Caco-2 (cell line): ENCODE measurements around the gene USH2A. TPM values are rescaled to one million over a fixed set of nuclear protein-coding genes. Genes with fewer than 3 reads are reported as not detected.

ENCODE experiments used
- BruUV-seq: library from RNA; stranded (reverse); fragments of 400-500 nt; replicated peaks from 2 replicates; lab custom pipeline; 2021; lab: Mats Ljungman, UMichigan
- CTCF ChIA-PET: fragments of 300-600 bp; sonication (Branson Sonifier 250); formaldehyde crosslinking; loops from one replicate; lab custom pipeline; 2022; ENCODE audit warnings: antibody characterized with exemption; lab: Charles Lee
- POLR2A ChIA-PET: fragments of 300-600 bp; sonication (Branson Sonifier 250); formaldehyde crosslinking; loops from one replicate; lab custom pipeline; 2022; ENCODE audit warnings: antibody characterized with exemption; lab: Charles Lee
- DNase-seq, 2 experiments: peaks; one replicate each; pipeline versions ENCODE4 v3.0.0 to v3.0.0-alpha.2; 2020 to 2022
- H3K27me3 ChIP-seq: replicated peaks from 2 replicates; pipeline ENCODE4 v1.6.0; 2011; ENCODE audit warnings: low read length; ENCODE audit not compliant: control insufficient read depth, insufficient read depth
- H3K36me3 ChIP-seq: 2 replicates; pipeline ENCODE4 v1.5.1; 2011; ENCODE audit warnings: low read length; ENCODE audit not compliant: control insufficient read depth, insufficient read depth
- H3K4me1 ChIP-seq: fragments of 250-450 bp; sonication (Bioruptor Pico); 2 replicates; pipeline ENCODE4 v1.5.1; 2020; ENCODE audit warnings: mild to moderate bottlenecking
- H3K4me3 ChIP-seq: 2 replicates; pipeline ENCODE4 v1.5.1; 2011; ENCODE audit warnings: low read depth, mild to moderate bottlenecking, control low read depth, low read length
- H3K9me3 ChIP-seq: fragments of 250-450 bp; sonication (Bioruptor Pico); 2 replicates; pipeline ENCODE4 v1.5.1; 2020; ENCODE audit warnings: mild to moderate bottlenecking, moderate library complexity
- H3K27ac Mint-ChIP-seq: one replicate; pipeline ENCODE4 v1.8.0; 2022; ENCODE audit warnings: mixed read lengths; ENCODE audit not compliant: unreplicated experiment
- H3K27me3 Mint-ChIP-seq: one replicate; pipeline ENCODE4 v1.8.0; 2022; ENCODE audit warnings: mixed read lengths; ENCODE audit not compliant: insufficient read depth, unreplicated experiment
- H3K36me3 Mint-ChIP-seq: one replicate; pipeline ENCODE4 v1.8.0; 2022; ENCODE audit warnings: mild to moderate bottlenecking, mixed read lengths; ENCODE audit not compliant: insufficient read depth, unreplicated experiment
- H3K4me1 Mint-ChIP-seq: one replicate; pipeline ENCODE4 v1.8.0; 2022; ENCODE audit warnings: low read depth, mixed read lengths; ENCODE audit not compliant: unreplicated experiment
- H3K4me3 Mint-ChIP-seq: one replicate; pipeline ENCODE4 v1.8.0; 2022; ENCODE audit warnings: mild to moderate bottlenecking, moderate library complexity, mixed read lengths; ENCODE audit not compliant: unreplicated experiment
- H3K9me3 Mint-ChIP-seq: one replicate; pipeline ENCODE4 v1.8.0; 2022; ENCODE audit warnings: mixed read lengths; ENCODE audit not compliant: unreplicated experiment
- intact Hi-C: fragments of 100-400 bp; cut with micrococcal nuclease; formaldehyde crosslinking; loops from one replicate; pipeline ENCODE4 v1.10.0; 2022; ENCODE audit not compliant: unreplicated experiment
- total RNA-seq: library from RNA; stranded (reverse); gene quantifications from 2 replicates; pipeline ENCODE4 v1.2.3, GENCODE V29; 2022
- TF ChIP-seq, protein P1 (sequence below), 2 experiments: fragments of 200-600 bp in 1 of 2; IDR thresholded peaks; 1 replicate in 1 of 2; 2 replicates in 1 of 2; pipeline versions ENCODE4 v1.5.1 to v1.8.0; 2011 to 2022; ENCODE audit warnings: antibody characterized with exemption in 1 of 2, control low read depth in 1 of 2, inconsistent platforms in 1 of 2, low read depth in 1 of 2, low read length in 1 of 2, mild to moderate bottlenecking in 1 of 2, moderate library complexity in 1 of 2; ENCODE audit not compliant: insufficient read depth in 1 of 2, severe bottlenecking in 1 of 2, unreplicated experiment in 1 of 2

Gene USH2A
- total RNA-seq, 1 experiment from 2014 or later = 0.11 TPM

DNA sequence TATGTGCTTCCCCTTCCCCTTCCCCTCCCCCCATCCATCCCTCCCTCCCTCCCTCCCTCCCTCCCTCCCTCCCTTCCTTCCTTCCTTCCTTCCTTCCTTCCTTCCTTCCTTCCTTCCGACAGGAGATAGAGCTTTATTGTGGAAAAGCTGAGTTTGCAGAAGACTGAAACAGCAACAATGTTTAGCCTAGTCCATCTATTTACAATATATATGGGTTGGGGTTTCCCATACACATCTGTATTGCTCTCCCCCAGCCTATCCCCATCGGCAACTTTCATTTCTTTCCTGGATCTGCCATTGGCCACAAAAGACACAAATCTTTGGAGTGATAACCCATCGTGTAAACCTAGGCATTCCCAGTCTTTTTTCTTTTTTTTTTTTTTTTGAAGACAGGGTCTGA is 222.3 kb downstream of the USH2A start:
- Histone ChIP-seq H3K4me3 (no peak overlapping the region), H3K27me3 (no peaks in the 10 kb centered on the region), H3K36me3 (no peaks in the 10 kb centered on the region), H3K9me3 (no peaks in the 10 kb centered on the region; the same call in 1 of the 2 replicates), H3K4me1 (no peaks in the 10 kb centered on the region)
- Mint-ChIP-seq H3K27ac (peak overlapping the region; percentile 36), H3K36me3 (no peaks in the 10 kb centered on the region), H3K4me1 (peaks cover 9% of the 10 kb centered on the region), H3K4me3 (no peak overlapping the region), H3K9me3 (no peaks in the 10 kb centered on the region), H3K27me3 (no peaks in the 10 kb centered on the region)
- POLR2A ChIA-PET = no interaction called here
- CTCF ChIA-PET = interaction anchor here (0.7 to 1.2 kb wide), 2 partner anchors 20 to 30 kb away, joined by 4 to 5 read pairs; no protein-coding TSS in a partner anchor
- intact Hi-C loops = no loop called here
- BruUV-seq = no TSS peak
- DNase-seq = no peak
- TF ChIP-seq, protein P1, sequence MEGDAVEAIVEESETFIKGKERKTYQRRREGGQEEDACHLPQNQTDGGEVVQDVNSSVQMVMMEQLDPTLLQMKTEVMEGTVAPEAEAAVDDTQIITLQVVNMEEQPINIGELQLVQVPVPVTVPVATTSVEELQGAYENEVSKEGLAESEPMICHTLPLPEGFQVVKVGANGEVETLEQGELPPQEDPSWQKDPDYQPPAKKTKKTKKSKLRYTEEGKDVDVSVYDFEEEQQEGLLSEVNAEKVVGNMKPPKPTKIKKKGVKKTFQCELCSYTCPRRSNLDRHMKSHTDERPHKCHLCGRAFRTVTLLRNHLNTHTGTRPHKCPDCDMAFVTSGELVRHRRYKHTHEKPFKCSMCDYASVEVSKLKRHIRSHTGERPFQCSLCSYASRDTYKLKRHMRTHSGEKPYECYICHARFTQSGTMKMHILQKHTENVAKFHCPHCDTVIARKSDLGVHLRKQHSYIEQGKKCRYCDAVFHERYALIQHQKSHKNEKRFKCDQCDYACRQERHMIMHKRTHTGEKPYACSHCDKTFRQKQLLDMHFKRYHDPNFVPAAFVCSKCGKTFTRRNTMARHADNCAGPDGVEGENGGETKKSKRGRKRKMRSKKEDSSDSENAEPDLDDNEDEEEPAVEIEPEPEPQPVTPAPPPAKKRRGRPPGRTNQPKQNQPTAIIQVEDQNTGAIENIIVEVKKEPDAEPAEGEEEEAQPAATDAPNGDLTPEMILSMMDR (IDR thresholded peaks at IDR 0.05; ENCODE audit: insufficient read depth in 1 of 2, low read depth in 1 of 2, low read length in 1 of 2, severe bottlenecking in 1 of 2, unreplicated experiment in 1 of 2) = no peak

DNA sequence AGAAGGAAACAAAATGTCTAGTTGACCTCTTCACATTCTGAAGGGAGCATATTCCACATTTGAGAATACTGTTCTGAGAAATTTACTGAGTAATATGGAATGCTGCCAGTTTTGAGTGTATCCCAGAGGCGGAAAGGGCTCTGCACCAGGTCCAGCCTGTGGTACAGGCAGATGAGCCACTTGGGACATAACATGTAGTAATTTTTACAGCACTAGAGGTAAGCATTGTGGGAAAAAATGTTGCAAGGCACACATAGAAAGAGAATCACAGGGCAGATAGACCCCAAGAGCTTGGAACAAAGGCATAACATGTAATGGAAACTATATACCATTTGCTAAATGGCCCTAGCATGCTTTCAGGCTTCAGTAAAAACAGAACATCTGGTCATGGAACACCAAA is 228.5 kb downstream of the USH2A start:
- CTCF ChIA-PET = interaction anchor here (2.2 kb wide), 1 partner anchor 75 kb away, joined by 4 read pairs; no protein-coding TSS in a partner anchor
- H3K27me3 ChIP-seq = no peaks in the 10 kb centered on the region
- POLR2A ChIA-PET = no interaction called here
- H3K9me3 ChIP-seq = no peaks in the 10 kb centered on the region
- H3K36me3 ChIP-seq = no peaks in the 10 kb centered on the region
- peaks cover 7% of the 10 kb centered on the region for H3K4me1 Mint-ChIP-seq
- DNase-seq = no peak
- H3K9me3 Mint-ChIP-seq = no peaks in the 10 kb centered on the region
- H3K36me3 Mint-ChIP-seq = no peaks in the 10 kb centered on the region
- H3K27me3 Mint-ChIP-seq = no peaks in the 10 kb centered on the region
- no peak overlapping the region for H3K4me3 ChIP-seq
- H3K4me1 ChIP-seq = peaks cover 11% of the 10 kb centered on the region; the same call in 1 of the 2 replicates
- BruUV-seq = no TSS peak
- TF ChIP-seq, protein P1 (IDR thresholded peaks at IDR 0.05; ENCODE audit: insufficient read depth in 1 of 2, low read depth in 1 of 2, low read length in 1 of 2, severe bottlenecking in 1 of 2, unreplicated experiment in 1 of 2) = no peak
- H3K4me3 Mint-ChIP-seq = no peak overlapping the region
- no peak overlapping the region for H3K27ac Mint-ChIP-seq
- intact Hi-C loops = loop anchor here (1.0 to 10.0 kb wide), 5 partner anchors 76 to 370 kb away; no protein-coding TSS in a partner anchor

DNA sequence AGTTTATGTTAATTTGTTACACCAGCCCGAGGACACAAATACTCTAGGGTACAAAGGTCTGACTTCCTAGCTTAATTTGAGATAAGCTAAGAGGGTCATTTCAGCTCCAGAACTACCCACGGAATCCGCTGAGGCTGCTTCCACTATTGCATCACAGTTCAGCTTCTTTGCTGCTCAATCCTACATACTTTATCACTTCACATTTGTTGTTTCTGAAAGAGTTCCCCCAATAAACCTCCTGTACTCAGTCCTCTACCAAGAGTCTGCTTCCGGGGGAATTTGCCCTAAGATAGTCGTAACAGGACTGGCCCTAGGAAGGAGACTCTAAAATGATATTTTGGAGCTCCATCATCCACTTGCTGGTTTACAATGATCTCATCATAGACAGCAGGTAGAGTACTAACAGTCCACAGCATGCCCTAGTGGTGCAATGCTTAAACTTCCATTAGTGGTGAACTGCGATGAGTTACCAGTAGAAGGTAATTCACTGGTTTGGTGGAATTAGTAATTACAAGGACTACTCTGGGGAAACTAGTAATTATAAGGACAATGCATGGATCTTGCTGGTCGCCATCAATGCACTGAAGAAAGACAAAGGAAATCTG is 229.3 kb downstream of the USH2A start:
- no peaks in the 10 kb centered on the region for H3K9me3 ChIP-seq
- peak overlapping the region; percentile 27 for H3K4me3 Mint-ChIP-seq
- DNase-seq = peak; percentile 22 to 32
- H3K27me3 Mint-ChIP-seq = no peaks in the 10 kb centered on the region
- CTCF ChIA-PET = interaction anchor here (0.6 to 2.2 kb wide), 7 partner anchors 20 to 193 kb away, joined by 3 to 13 read pairs (median 4); no protein-coding TSS in a partner anchor
- no peaks in the 10 kb centered on the region for H3K36me3 Mint-ChIP-seq
- H3K36me3 ChIP-seq = no peaks in the 10 kb centered on the region
- intact Hi-C loops = loop anchor here (1.0 to 10.0 kb wide), 5 partner anchors 75 to 371 kb away; no protein-coding TSS in a partner anchor
- TF ChIP-seq, protein P1 (IDR thresholded peaks at IDR 0.05; ENCODE audit: insufficient read depth in 1 of 2, low read depth in 1 of 2, low read length in 1 of 2, severe bottlenecking in 1 of 2, unreplicated experiment in 1 of 2) = peak; percentile 40 to 41
- H3K27ac Mint-ChIP-seq = no peak overlapping the region
- peaks cover 7% of the 10 kb centered on the region for H3K4me1 Mint-ChIP-seq
- peaks cover 11% of the 10 kb centered on the region; the same call in 1 of the 2 replicates for H3K4me1 ChIP-seq
- no peaks in the 10 kb centered on the region for H3K9me3 Mint-ChIP-seq
- BruUV-seq = no TSS peak
- H3K4me3 ChIP-seq = no peak overlapping the region
- POLR2A ChIA-PET = no interaction called here
- no peaks in the 10 kb centered on the region for H3K27me3 ChIP-seq
